Measurements from ENCODE around the gene UGT1A7. TPM values are rescaled to one million over a fixed set of nuclear protein-coding genes. Genes with fewer than 3 reads are reported as not detected.

UGT1A7 gene
- total RNA-seq, 4 donors from 2014 or later = 3.4 to 55.3 (median 18.2) TPM

GRCh38 chr2:233690444-233690843, 8.7 kb downstream of the UGT1A7 start:
- WGBS, 2 donors (ENCODE audit: low coverage in 1 of 2) = 53 to 55% methylated on average over 4 of the region's 4 CpGs
- DNase-seq = no peak
- no peak overlapping the region for H3K4me3 ChIP-seq
- no peaks in the 10 kb centered on the region for H3K9me3 ChIP-seq
- in situ Hi-C loops (cut with MboI; ENCODE audit: low pct_ligation_motif_present in 1 of 4, low pct_unique_long_range_greater_than_20kb in 1 of 4, low sequenced_read_pairs in 3 of 4) (no loop called here), intact Hi-C loops (cut with DNase I; ENCODE audit: low total_unique reads) (no loop called here)
- H3K4me1 ChIP-seq = peaks cover 0 to 39% (median 30%) of the 10 kb centered on the region in 4 donors
- no peaks in the 10 kb centered on the region for H3K36me3 ChIP-seq
- TF ChIP-seq POLR2AphosphoS5 (IDR thresholded peaks at IDR 0.05) = no peak
- no peak for TF ChIP-seq POLR2A (IDR thresholded peaks at IDR 0.05)
- TF ChIP-seq, protein P1, sequence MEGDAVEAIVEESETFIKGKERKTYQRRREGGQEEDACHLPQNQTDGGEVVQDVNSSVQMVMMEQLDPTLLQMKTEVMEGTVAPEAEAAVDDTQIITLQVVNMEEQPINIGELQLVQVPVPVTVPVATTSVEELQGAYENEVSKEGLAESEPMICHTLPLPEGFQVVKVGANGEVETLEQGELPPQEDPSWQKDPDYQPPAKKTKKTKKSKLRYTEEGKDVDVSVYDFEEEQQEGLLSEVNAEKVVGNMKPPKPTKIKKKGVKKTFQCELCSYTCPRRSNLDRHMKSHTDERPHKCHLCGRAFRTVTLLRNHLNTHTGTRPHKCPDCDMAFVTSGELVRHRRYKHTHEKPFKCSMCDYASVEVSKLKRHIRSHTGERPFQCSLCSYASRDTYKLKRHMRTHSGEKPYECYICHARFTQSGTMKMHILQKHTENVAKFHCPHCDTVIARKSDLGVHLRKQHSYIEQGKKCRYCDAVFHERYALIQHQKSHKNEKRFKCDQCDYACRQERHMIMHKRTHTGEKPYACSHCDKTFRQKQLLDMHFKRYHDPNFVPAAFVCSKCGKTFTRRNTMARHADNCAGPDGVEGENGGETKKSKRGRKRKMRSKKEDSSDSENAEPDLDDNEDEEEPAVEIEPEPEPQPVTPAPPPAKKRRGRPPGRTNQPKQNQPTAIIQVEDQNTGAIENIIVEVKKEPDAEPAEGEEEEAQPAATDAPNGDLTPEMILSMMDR (IDR thresholded peaks at IDR 0.05) = no peak
- no peak for TF ChIP-seq EP300 (IDR thresholded peaks at IDR 0.05; ENCODE audit: low read depth)
- peak overlapping the region in 3 of 4 donors; percentile 66 to 80 (median 74) for H3K27ac ChIP-seq
- no peaks in the 10 kb centered on the region for H3K27me3 ChIP-seq

- H3K27ac ChIP-seq = peak overlapping the region; percentile 42 to 80 (median 70)
- no peak overlapping the region for H3K4me3 ChIP-seq
- WGBS, 2 donors (ENCODE audit: low coverage in 1 of 2) = 43 to 47% methylated on average over 6 to 11 of the region's 11 CpGs
- in situ Hi-C loops (cut with MboI; ENCODE audit: low pct_ligation_motif_present in 1 of 4, low pct_unique_long_range_greater_than_20kb in 1 of 4, low sequenced_read_pairs in 3 of 4) = no loop called here
- DNase-seq = peak; percentile 69
- TF ChIP-seq, protein P1 (IDR thresholded peaks at IDR 0.05) = no peak
- TF ChIP-seq POLR2AphosphoS5 (IDR thresholded peaks at IDR 0.05) (peak in 2 of 3 donors; percentile 3 to 38), POLR2A (IDR thresholded peaks at IDR 0.05) (no peak), EP300 (IDR thresholded peaks at IDR 0.05; ENCODE audit: low read depth) (no peak)
- H3K9me3 ChIP-seq = no peaks in the 10 kb centered on the region
- peaks cover 0 to 37% (median 30%) of the 10 kb centered on the region in 4 donors for H3K4me1 ChIP-seq
- intact Hi-C loops (cut with DNase I; ENCODE audit: low total_unique reads) = no loop called here
- no peaks in the 10 kb centered on the region for H3K36me3 ChIP-seq
- no peaks in the 10 kb centered on the region for H3K27me3 ChIP-seq
Observed at GRCh38 chr2:233691443-233692433, 10.0 kb downstream of the UGT1A7 start.

- 53 to 66% methylated on average over 2 to 4 of the region's 4 CpGs for WGBS, 2 donors (ENCODE audit: low coverage in 1 of 2)
- no peak for TF ChIP-seq POLR2A (IDR thresholded peaks at IDR 0.05)
- no peak for TF ChIP-seq EP300 (IDR thresholded peaks at IDR 0.05; ENCODE audit: low read depth)
- TF ChIP-seq, protein P1 (IDR thresholded peaks at IDR 0.05) = no peak
- no peak for TF ChIP-seq POLR2AphosphoS5 (IDR thresholded peaks at IDR 0.05)
- no peak for DNase-seq
- no peaks in the 10 kb centered on the region for H3K36me3 ChIP-seq
- H3K27ac ChIP-seq = peak within 1 kb of the TSS; percentile 42 to 80 (median 70)
- no peaks in the 10 kb centered on the region for H3K9me3 ChIP-seq
- in situ Hi-C loops (cut with MboI; ENCODE audit: low pct_ligation_motif_present in 1 of 4, low pct_unique_long_range_greater_than_20kb in 1 of 4, low sequenced_read_pairs in 3 of 4) = no loop called here
- no peaks in the 10 kb centered on the region for H3K27me3 ChIP-seq
- intact Hi-C loops (cut with DNase I; ENCODE audit: low total_unique reads) = no loop called here
- peaks cover 0 to 37% (median 30%) of the 10 kb centered on the region in 4 donors for H3K4me1 ChIP-seq
- H3K4me3 ChIP-seq = no peak within 1 kb of the TSS
Observed at GRCh38 chr2:233692648-233693047, 10.9 kb downstream of the UGT1A7 start, which contains the start of gene UGT1A6. UGT1A6 (plus strand) TSS chr2:233692890; CDS start chr2:233693005, 115 bp downstream.

- no peak for DNase-seq
- H3K27me3 ChIP-seq = no peaks in the 10 kb centered on the region
- intact Hi-C loops (cut with DNase I; ENCODE audit: low total_unique reads) = no loop called here
- WGBS, 2 donors (ENCODE audit: low coverage in 1 of 2) = 57 to 69% methylated on average over 1 to 6 of the region's 6 CpGs
- no peaks in the 10 kb centered on the region for H3K36me3 ChIP-seq
- in situ Hi-C loops (cut with MboI; ENCODE audit: low pct_ligation_motif_present in 1 of 4, low pct_unique_long_range_greater_than_20kb in 1 of 4, low sequenced_read_pairs in 3 of 4) = no loop called here
- peaks cover 0 to 31% (median 25%) of the 10 kb centered on the region in 4 donors for H3K4me1 ChIP-seq
- no peak overlapping the region for H3K27ac ChIP-seq
- H3K4me3 ChIP-seq = no peak overlapping the region
- TF ChIP-seq EP300 (IDR thresholded peaks at IDR 0.05; ENCODE audit: low read depth) (no peak), POLR2AphosphoS5 (IDR thresholded peaks at IDR 0.05) (no peak), POLR2A (IDR thresholded peaks at IDR 0.05) (no peak)
- TF ChIP-seq, protein P1 (IDR thresholded peaks at IDR 0.05) = no peak
- H3K9me3 ChIP-seq = no peaks in the 10 kb centered on the region
Observed at GRCh38 chr2:233693963-233694362, 12.3 kb downstream of the UGT1A7 start.
